Pulmonary artery endothelial cell (primary cell): Measurements from ENCODE around the gene NPIPB8. TPM values are rescaled to one million over a fixed set of nuclear protein-coding genes. Genes with fewer than 3 reads are reported as not detected.
"Not testable (repeated sequence)": the region's sequence is repeated elsewhere in the genome, so short reads cannot be mapped to it uniquely, and the experiment has no call there.

ENCODE experiments used
- DNase-seq: peaks from one replicate; pipeline ENCODE4 v3.0.0-alpha.2; 2011; ENCODE audit warnings: low read depth, low spot score
- total RNA-seq: library from RNA; depleted of rRNA; stranded (reverse); fragments of >200 nt; gene quantifications from 2 replicates; pipeline ENCODE4 v1.2.3, GENCODE V29; 2014

NPIPB8 gene
- total RNA-seq, 1 donor from 2014 or later: not detected

DNA sequence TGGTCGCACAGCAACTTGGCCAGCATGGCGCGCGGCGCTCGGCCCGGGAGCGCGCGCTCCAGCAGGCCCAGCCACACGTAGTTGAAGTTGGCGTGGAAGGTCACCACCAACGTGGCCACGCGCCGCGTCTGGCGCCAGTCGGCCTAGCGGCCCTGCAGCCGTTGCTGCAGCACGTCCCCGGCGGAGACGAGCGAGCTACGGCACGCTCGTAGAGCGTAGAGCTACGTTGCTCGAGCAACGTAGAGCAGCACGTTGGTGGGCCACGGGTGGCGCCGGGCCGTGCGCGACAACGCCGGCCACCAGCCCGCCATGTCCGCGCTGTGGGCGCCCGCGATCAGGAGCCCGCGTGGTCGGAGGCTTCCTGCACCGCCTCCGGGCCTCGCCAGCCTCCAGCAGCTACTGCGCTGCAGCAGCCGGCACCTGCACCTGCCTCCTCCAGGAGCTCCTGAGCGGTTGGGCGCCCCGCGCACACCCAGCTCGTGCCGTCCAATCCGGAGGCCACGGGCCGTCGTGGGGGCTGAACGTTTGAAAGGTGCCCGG is 14.6 kb upstream of the NPIPB8 start:
- no peak for DNase-seq

DNA sequence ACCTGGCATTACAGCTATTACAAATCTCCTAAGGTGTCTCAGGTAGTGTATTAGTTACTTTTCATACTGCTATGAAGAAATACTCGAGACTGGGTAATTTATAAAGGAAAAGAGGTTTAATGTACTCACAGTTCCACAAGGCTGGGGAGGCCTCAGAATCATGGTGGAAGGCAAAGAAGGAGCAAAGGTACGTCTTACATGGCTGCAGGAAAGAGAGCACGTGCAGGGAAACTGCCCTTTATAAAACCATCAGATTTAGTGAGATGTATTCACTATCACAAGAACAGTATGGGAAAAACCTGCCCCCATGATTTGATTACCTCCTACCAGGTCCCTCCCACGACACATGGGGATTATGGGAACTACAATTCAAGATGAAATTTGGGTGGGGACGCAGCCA is 7.0 kb upstream of the NPIPB8 start:
- not testable (repeated sequence) for DNase-seq

DNA sequence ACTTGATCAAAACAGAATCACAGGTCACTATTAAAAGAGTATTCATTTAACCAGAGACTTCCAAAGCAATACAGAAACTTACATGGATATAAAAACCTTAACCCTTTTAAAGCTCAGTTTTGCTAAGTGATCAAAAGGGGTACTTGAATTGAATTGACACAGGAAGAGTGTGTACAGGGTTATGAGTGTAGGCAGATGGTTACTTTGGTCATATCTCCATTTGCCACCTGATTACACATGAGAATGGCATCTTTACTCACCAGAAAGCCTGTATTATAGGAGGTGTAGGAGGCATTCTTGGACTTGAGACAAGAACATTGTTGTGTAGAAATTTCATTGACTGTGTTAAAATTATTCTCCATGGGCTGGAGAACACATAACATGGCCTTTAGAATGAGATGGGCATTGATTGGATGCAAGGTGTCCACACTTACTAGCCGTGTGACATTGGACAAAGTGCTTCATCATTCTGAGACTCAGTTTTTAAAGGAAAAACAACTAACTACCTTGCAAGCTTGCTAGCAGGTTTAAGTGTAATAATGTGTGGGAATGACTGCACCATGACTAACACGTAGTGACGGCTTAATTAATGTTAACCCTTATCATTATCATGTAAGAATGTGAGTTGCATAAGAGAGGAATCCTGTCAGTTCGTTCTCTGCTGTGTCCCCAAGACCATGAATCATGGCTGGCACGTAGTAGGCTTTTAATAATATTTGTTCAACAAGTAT is 1.6 kb upstream of the NPIPB8 start:
- not testable (repeated sequence) for DNase-seq

DNA sequence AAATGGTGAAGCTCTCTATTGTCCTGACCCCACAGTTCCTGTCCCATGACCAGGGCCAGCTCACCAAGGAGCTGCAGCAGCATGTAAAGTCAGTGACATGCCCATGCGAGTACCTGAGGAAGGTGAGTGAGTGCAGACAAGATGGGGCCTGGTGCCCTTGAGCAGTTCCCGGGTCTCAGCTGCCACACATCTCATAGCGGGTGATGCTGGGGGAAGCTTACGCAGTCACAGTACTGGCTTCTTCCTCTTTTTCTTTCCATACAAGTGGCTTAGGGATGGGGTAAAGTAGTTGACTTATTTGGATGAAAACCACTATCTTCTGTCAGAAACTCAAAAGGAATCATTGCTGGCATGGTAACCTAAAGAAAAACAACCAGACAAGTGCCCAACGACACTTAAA is 494 bp downstream of the NPIPB8 start:
- not testable (repeated sequence) for DNase-seq

DNA sequence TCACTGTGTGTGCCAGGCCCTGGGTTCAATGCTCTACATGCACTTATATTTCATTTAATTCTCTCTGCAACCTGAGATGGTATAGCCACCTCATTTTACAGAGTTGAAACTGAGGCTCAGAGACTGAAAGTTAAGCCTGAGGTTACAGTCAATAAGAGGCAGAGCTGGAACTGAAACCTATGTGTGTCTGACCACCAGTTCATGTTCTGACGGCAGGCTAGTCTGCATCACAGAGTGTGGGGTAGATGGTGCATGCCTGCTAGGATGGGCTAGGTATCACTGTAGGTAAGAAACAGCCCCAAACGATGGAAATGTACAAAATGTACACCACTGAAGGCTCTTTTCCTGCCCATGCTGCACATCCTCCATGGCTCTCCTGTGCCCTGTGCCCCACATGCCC is 2.1 kb downstream of the NPIPB8 start:
- not testable (repeated sequence) for DNase-seq

DNA sequence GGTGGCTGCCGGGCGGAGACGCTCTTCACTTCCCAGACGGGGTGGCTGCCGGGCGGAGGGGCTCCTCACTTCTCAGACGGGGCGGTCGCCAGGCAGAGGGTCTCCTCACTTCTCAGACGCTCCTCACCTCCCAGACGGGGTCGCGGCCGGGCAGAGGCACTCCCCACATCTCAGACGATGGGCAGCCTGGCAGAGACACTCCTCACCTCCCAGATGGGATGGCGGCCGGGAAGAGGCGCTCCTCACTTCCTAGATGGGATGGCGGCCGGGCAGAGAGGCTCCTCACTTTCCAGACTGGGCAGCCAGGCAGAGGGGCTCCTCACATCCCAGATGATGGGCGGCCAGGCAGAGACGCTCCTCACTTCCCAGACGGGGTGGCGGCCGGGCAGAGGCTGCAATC is 28.4 kb downstream of the NPIPB8 start:
- DNase-seq: not testable (repeated sequence)

DNA sequence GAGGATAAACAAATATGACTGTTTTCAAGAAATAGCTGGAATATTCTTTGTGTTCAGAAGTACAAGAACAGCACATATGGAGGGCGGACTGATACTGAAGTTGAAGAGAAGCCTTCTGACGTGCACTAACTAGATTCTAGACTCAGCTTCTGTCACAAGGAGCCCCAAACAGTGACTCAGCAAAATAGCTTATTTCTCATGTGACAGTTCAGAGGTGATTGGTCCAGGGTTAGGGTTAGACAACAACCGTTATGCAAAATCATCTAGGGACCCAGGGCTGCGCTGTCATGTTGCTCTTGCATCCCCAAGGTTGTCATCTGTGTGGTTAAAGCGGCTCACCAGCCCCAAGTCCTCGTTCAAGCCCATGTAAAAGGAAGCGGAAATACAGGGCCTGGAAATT is 29.6 kb downstream of the NPIPB8 start:
- DNase-seq: not testable (repeated sequence)

DNA sequence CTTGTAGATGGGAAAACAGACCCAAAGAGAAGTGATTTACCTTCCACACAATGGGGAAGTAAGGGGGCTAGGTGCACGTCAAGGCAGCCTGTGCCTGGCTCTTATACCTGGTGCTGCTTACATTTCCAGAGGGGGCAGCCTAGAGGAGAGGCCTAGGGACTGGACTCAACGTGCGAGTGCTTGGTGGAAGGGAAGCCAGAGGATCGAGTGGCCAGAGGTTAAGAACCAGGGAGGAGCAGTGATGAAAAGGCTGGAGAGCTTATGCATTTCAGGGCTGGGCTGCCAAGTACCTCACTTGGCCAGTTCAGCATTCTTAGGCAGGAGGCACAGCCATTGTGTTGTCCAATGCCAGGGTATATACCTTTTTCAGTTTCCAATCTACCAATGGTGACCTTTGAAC is 30.3 kb downstream of the NPIPB8 start:
- DNase-seq: not testable (repeated sequence)

DNA sequence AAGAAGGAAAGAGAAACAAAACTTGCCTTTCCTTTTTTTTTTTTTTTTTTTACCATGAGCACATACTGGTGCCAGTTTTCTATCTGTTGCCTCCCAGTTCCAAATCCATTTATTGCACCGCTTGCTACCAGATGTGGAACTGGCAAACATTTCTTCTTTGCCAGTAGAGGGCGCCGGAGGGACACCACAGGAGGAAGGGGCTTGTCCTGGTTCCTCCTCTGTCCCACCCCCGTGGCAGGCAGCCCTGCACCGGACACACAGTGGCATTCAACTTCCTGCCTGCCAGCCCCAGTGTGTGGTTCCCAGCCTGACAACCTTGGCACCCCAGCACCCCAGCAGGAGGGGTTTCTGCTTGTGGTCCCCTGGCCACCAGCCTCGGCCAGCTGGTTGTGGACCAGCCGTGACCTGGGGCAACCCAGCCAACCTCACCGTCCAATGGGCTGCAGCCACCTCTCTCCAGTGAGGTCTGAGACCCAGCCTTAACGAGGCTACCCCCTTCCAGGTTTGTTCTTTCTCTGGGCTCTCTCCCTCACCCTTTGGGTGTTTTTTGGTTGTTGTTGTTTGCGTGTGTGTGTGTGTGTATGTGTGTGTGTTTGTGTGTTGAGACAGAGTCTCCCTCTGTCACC is 50.6 kb downstream of the NPIPB8 start:
- not testable (repeated sequence) for DNase-seq

DNA sequence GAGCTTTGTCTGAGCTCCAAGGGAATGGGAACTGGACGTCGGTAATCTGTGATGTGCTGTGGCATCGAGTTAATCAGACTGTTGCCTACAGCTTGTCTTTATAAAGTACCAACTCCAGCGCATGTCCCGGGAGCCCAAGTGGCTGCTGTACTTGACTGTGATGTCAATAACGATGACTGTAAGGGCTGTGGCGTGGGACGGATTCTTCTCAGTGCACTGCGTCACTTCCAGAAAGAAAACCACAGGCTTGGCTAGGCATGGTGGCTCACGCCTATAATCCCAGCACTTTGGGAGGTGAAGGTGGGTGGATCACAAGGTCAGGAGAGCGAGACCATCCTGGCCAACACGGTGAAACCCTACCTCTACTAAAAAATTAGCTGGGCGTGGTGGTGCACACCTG is 51.6 kb downstream of the NPIPB8 start:
- DNase-seq: not testable (repeated sequence)

DNA sequence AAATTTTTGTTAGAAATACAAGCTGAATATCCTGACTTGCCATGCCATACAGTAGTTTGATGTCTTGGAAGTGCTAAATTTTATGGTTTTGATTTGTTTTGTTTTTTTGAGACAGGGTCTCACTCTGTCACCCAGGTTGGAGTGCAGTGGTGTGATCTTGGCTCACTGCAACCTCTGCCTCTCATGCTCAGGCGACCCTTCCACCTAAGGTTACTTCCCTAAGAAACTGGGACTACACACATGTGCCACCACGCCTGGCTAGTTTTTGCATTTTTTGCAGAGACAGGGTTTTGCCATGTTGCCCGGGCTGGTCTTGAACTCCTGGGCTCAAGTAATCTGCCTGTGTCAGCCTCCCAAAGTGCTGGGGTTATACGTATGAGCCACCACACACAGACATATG is 53.9 kb downstream of the NPIPB8 start:
- DNase-seq: not testable (repeated sequence)

DNA sequence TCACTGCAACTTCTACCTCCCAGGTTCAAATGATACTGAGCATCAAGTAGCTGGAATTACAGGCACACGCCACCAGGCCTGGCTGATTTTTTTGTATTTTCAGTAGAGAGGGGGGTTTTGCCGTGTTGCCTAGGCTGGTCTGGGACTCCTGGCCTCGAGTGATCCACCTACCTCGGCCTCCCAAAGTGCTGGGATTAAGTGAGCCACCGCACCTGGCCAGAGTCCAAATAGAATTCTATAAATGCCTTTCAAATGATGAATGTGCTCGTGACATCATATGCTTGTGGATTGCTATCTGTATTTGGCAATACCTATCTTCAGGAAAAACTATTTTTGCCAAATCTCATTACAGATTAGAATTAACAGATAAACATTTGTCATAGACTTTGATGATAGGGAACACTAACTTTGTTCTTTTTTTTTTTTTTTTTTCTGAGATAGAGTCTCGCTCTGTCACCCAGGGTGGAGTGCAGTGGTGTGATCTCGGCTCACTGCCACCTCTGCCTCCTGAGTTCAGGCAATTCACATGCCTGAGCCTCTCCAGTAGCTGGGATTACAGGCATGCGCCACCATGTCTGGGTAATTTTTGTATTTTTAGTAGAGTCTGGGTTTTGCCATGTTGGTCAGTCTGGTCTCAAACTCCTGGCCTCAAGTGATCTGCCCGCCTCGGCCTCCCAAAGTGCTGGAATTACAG is 55.5 kb downstream of the NPIPB8 start:
- not testable (repeated sequence) for DNase-seq

DNA sequence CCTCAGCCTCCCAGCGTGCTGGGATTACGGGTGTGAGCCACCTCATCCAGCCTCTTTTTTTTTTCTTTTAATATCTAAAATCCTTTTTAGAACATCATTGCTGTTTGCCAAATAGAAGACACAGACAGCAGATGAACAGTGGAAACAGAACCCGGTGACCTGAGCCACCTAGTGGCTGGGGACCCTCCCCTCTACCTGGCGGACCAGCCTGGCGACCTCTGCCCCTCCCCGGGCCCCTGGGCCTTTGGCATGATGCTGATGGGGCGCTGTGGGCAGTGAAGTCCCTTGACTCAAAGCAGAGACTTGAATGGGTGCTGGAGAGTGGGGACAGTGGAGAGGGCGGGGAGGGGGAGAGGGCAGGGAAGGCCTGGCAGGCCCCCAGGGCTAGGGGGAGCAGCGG is 61.9 kb downstream of the NPIPB8 start:
- DNase-seq: not testable (repeated sequence)

DNA sequence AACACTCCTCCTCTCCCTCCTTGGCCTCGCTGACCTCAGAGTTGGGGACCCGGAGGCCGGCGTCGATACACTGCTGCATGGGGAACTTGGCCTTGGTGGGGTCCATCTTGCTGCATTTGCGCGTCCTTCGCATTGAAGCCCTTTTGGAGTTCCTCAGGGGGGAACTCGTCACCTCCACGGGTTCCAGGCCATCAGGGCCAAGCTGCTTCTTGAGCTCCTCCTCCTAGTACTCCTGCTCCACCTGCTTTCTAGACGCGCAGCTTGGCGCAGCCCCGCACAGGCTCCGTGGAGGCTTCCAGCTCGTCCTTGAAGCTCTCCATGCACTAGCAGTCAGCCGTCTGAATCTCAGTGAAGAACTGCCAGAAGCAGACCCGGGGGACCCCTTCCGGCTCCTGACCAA is 62.5 kb downstream of the NPIPB8 start:
- not testable (repeated sequence) for DNase-seq

DNA sequence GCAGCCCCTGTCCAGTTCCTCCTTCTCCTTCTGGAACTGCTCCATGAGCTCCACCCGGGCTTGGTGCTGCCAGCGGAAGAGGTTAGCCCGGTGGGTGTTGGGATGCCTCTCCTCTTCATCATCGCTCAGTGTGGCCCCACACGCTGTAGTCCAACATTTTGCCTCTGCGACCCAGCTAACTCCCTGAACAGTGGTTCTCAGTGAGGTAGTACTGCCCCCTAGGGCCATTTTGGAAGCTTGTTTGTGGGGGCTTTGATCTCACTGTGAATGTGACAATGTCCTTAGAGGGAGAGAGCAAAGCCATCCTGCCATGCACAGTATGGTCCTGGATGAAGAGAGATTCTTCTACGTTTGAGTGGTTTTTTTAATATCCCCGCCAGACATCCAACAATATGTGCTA is 63.5 kb downstream of the NPIPB8 start:
- not testable (repeated sequence) for DNase-seq

DNA sequence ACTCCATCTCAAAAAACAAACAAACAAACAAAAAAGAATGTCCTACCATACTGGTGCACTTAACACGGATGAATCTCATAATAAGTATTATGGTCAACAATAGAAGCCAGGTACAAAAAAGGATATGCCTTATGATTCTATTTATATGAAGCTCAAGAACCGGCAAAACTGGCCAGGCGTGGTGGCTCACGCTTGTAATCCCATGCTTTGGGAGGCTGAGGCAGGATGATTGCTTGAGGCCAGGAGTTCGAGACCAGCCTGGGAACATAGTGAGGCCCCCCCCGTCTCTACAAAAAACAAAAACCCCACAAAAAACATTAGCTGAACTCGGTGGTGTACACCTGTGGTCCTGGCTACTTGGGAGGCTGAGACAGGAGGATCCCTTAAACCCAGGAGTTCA is 66.4 kb downstream of the NPIPB8 start:
- DNase-seq: not testable (repeated sequence)

Other genes with a start within 250 kb of the NPIPB8 start
- gene EIF3CL, start 234.2 kb upstream of the NPIPB8 start, total RNA-seq: 63.3 and 147 TPM in 2 replicates
- not detected in 2 replicates for gene NPIPB7, start 165.7 kb upstream of the NPIPB8 start, total RNA-seq
- gene CLN3, start 146.0 kb upstream of the NPIPB8 start, total RNA-seq: 12.7 and 19.4 TPM in 2 replicates
- gene APOBR, start 143.4 kb upstream of the NPIPB8 start, total RNA-seq: not detected in 2 replicates
- not detected in 2 replicates for gene IL27, start 131.2 kb upstream of the NPIPB8 start, total RNA-seq
- 2.5 and 11.4 TPM in 2 replicates for gene NUPR1, start 99.1 kb upstream of the NPIPB8 start, total RNA-seq
- gene SGF29, start 84.1 kb upstream of the NPIPB8 start, total RNA-seq: 8.3 and 8.9 TPM in 2 replicates
- gene SULT1A2, start 41.0 kb upstream of the NPIPB8 start, total RNA-seq: 0.07 TPM in 1 of 2 replicates, not detected in the other
- gene SULT1A1, start 28.0 kb upstream of the NPIPB8 start, total RNA-seq: 13.1 and 17.3 TPM in 2 replicates
- 178 and 451 TPM in 2 replicates for gene EIF3C, start 73.4 kb downstream of the NPIPB8 start, total RNA-seq
- gene NPIPB9, start 113.7 kb downstream of the NPIPB8 start, total RNA-seq: 0.99 TPM in 1 of 2 replicates, not detected in the other
- 27.4 and 32.2 TPM in 2 replicates for gene ATXN2L, start 184.9 kb downstream of the NPIPB8 start, total RNA-seq
- gene TUFM, start 208.3 kb downstream of the NPIPB8 start, total RNA-seq: 180 and 199 TPM in 2 replicates
- 10.6 and 12.1 TPM in 2 replicates for gene SH2B1, start 225.8 kb downstream of the NPIPB8 start, total RNA-seq
- 0.20 and 0.28 TPM in 2 replicates for gene ATP2A1, start 240.4 kb downstream of the NPIPB8 start, total RNA-seq